ENCODE results near the gene SMIM21. TPM values are rescaled to one million over a fixed set of nuclear protein-coding genes. Genes with fewer than 3 reads are reported as not detected.

SMIM21 gene
- total RNA-seq, 1 experiment from 2014 or later, result not detected

Other genes starting within 250 kb of the SMIM21 start
- 4.1 and 12.4 TPM in 2 replicates for gene PTGR3, start 218.6 kb downstream of the SMIM21 start, total RNA-seq (2014; rRNA removed; shearing (Covaris generic); ENCODE audit: low replicate concordance)
- 9.2 and 10.4 TPM in 2 replicates for gene TSHZ1, start 216.9 kb downstream of the SMIM21 start, total RNA-seq (2014; rRNA removed; shearing (Covaris generic); ENCODE audit: low replicate concordance)